Measurements from ENCODE around the gene MB.

The MB gene

GRCh38 chr22:35576671-35577070 lies 40.5 kb downstream of the MB start:
- TF ChIP-seq ZNF426 (tag by site-specific recombination; IDR thresholded peaks at IDR 0.05) (no peak), ZNF701 (tag by site-specific recombination; IDR thresholded peaks at IDR 0.05) (no peak), YY1 (tag by site-specific recombination; IDR thresholded peaks at IDR 0.05) (0 out of 2 replicates have a peak, but pooled peaks have one; percentile 15)
- Histone ChIP-seq H3K4me3 (ENCODE audit: low read depth, low read length) (no peak overlapping the region), H3K4me1 (ENCODE audit: control insufficient read depth, insufficient read depth, low read length) (no peaks in the 10 kb centered on the region), H3K9me3 (ENCODE audit: control insufficient read depth, insufficient read depth, low read depth, low read length) (no peaks in the 10 kb centered on the region), H3K36me3 (ENCODE audit: control insufficient read depth in 2 of 2, insufficient read depth in 1 of 2, low read length in 2 of 2) (no peaks in the 10 kb centered on the region), H3K27ac (ENCODE audit: extremely low read depth, low read depth, low read length) (no peak overlapping the region)
- ChIA-PET POLR2A (no interaction called here), CTCF (interaction anchor here (0.8 to 2.1 kb wide), 3 partner anchors 35 to 226 kb away, joined by 4 to 8 read pairs (median 4); partner anchors contain the start of gene RASD2)

- Histone ChIP-seq H3K9me3 (ENCODE audit: control insufficient read depth, insufficient read depth, low read depth, low read length) (no peaks in the 10 kb centered on the region), H3K27ac (ENCODE audit: extremely low read depth, low read depth, low read length) (no peak overlapping the region), H3K4me3 (ENCODE audit: low read depth, low read length) (no peak overlapping the region), H3K4me1 (ENCODE audit: control insufficient read depth, insufficient read depth, low read length) (no peaks in the 10 kb centered on the region), H3K36me3 (ENCODE audit: control insufficient read depth in 2 of 2, insufficient read depth in 1 of 2, low read length in 2 of 2) (no peaks in the 10 kb centered on the region)
- TF ChIP-seq EGR2 (tag by site-specific recombination; IDR thresholded peaks at IDR 0.05; ENCODE audit: low read depth) (peak; percentile 96), ZIC2 (tag by site-specific recombination; IDR thresholded peaks at IDR 0.05) (peak; percentile 96), ZNF654 (tag by site-specific recombination; IDR thresholded peaks at IDR 0.05; ENCODE audit: low read depth) (no peak), HIC1 (tag by site-specific recombination; IDR thresholded peaks at IDR 0.05) (no peak), REST (tag by site-specific recombination; IDR thresholded peaks at IDR 0.05) (no peak), ZBTB21 (tag by site-specific recombination; IDR thresholded peaks at IDR 0.05) (no peak), ZNF354C (tag by site-specific recombination; IDR thresholded peaks at IDR 0.05; ENCODE audit: borderline replicate concordance, low read depth) (no peak), ZFHX2 (tag by site-specific recombination; conservative IDR thresholded peaks at IDR 0.05) (peak; percentile 91), GLIS1 (tag by site-specific recombination; IDR thresholded peaks at IDR 0.05) (peak; percentile 94), OSR2 (tag by site-specific recombination; IDR thresholded peaks at IDR 0.05) (no peak), GLIS2 (tag by site-specific recombination; IDR thresholded peaks at IDR 0.05) (peak; percentile 61)
- POLR2A ChIA-PET = no interaction called here
- CTCF ChIA-PET = interaction anchor here (0.6 to 2.1 kb wide), 4 partner anchors 11 to 549 kb away, joined by 3 to 6 read pairs (median 4); no protein-coding TSS in a partner anchor
These were observed 41.9 kb downstream of the MB start for GRCh38 chr22:35575116-35575748.

GRCh38 chr22:35572556-35572955 lies 44.6 kb downstream of the MB start:
- CTCF ChIA-PET = interaction anchor here (0.6 to 2.3 kb wide), 4 partner anchors 11 to 223 kb away, joined by 3 to 7 read pairs (median 4); no protein-coding TSS in a partner anchor
- POLR2A ChIA-PET = no interaction called here
- no peaks in the 10 kb centered on the region for H3K4me1 ChIP-seq (ENCODE audit: control insufficient read depth, insufficient read depth, low read length)
- no peak overlapping the region for H3K27ac ChIP-seq (ENCODE audit: extremely low read depth, low read depth, low read length)
- H3K4me3 ChIP-seq (ENCODE audit: low read depth, low read length) = no peak overlapping the region
- H3K36me3 ChIP-seq (ENCODE audit: control insufficient read depth in 2 of 2, insufficient read depth in 1 of 2, low read length in 2 of 2) = no peaks in the 10 kb centered on the region
- no peaks in the 10 kb centered on the region for H3K9me3 ChIP-seq (ENCODE audit: control insufficient read depth, insufficient read depth, low read depth, low read length)
- TF ChIP-seq ZNF776 (tag by site-specific recombination; IDR thresholded peaks at IDR 0.05; ENCODE audit: borderline replicate concordance) (no peak), PRDM2 (tag by site-specific recombination; IDR thresholded peaks at IDR 0.05; ENCODE audit: borderline replicate concordance) (no peak)

All from HEK293 (cell line).